PC-3 (cell line): ENCODE data around the gene CDHR5.

Experiments
- CTCF ChIP-seq: fragments of 300-600 bp; sonication (generic); conservative IDR thresholded peaks from 2 replicates; pipeline ENCODE4 v1.5.1; 2017; ENCODE audit warnings: antibody characterized with exemption, low read depth, mild to moderate bottlenecking, low read length
- EZH2 ChIP-seq: fragments of 300-600 bp; sonication (generic); IDR thresholded peaks from one replicate; pipeline ENCODE4 v1.6.1; 2017; ENCODE audit warnings: antibody characterized with exemption, mild to moderate bottlenecking, low read length; ENCODE audit not compliant: unreplicated experiment

- TF ChIP-seq CTCF = no peak
- TF ChIP-seq EZH2 = no peak
These were observed 46.3 kb downstream of the CDHR5 start for GRCh38 chr11:578276-579035.
